ENCODE measurements around the gene SPAG16. TPM values are rescaled to one million over a fixed set of nuclear protein-coding genes. Genes with fewer than 3 reads are reported as not detected.

SPAG16 gene
- total and polyA plus RNA-seq, 12 donors: 8.4 to 28.3 (median 19.1) TPM

GRCh38 chr2:213411582-213412289 lies 127.5 kb downstream of the SPAG16 start:
- ATAC-seq (no peak), DNase-seq (no peak)
- Histone ChIP-seq H3K36me3 (no peaks in the 10 kb centered on the region), H3K4me1 (no peaks in the 10 kb centered on the region), H3K9me3 (no peaks in the 10 kb centered on the region), H3K27ac (no peak overlapping the region), H3K4me3 (no peak overlapping the region), H3K27me3 (no peaks in the 10 kb centered on the region)
- 90 to 92% methylated on average over 10 of the region's 10 CpGs for WGBS, 2 donors
- intact Hi-C loops (cut with DNase I): no loop called here
- TF ChIP-seq CTCF (IDR thresholded peaks at IDR 0.05): no peak

- no peaks in the 10 kb centered on the region for H3K27me3 ChIP-seq
- no peak overlapping the region for H3K27ac ChIP-seq
- TF ChIP-seq CTCF (IDR thresholded peaks at IDR 0.05): no peak
- no peaks in the 10 kb centered on the region for H3K36me3 ChIP-seq
- no peak overlapping the region for H3K4me3 ChIP-seq
- ATAC-seq: no peak
- no peaks in the 10 kb centered on the region for H3K9me3 ChIP-seq
- no peaks in the 10 kb centered on the region for H3K4me1 ChIP-seq
- WGBS, 2 donors: 53 to 55% methylated on average over 1 of the region's 1 CpG
- intact Hi-C loops (cut with DNase I): no loop called here
- no peak for DNase-seq
Observed at GRCh38 chr2:213415093-213415492, 130.8 kb downstream of the SPAG16 start.

GRCh38 chr2:213416832-213417231 lies 132.6 kb downstream of the SPAG16 start:
- no peaks in the 10 kb centered on the region for H3K4me1 ChIP-seq
- DNase-seq (no peak), ATAC-seq (no peak)
- H3K9me3 ChIP-seq: no peaks in the 10 kb centered on the region
- 45 to 71% methylated on average over 1 of the region's 1 CpG for WGBS, 2 donors
- no peak overlapping the region for H3K4me3 ChIP-seq
- intact Hi-C loops (cut with DNase I): no loop called here
- H3K27me3 ChIP-seq: no peaks in the 10 kb centered on the region
- TF ChIP-seq CTCF (IDR thresholded peaks at IDR 0.05): no peak
- H3K36me3 ChIP-seq: no peaks in the 10 kb centered on the region
- no peak overlapping the region for H3K27ac ChIP-seq

- Histone ChIP-seq H3K27me3 (no peaks in the 10 kb centered on the region), H3K4me3 (no peak overlapping the region), H3K36me3 (no peaks in the 10 kb centered on the region), H3K27ac (no peak overlapping the region), H3K9me3 (no peaks in the 10 kb centered on the region), H3K4me1 (no peaks in the 10 kb centered on the region)
- 76 to 79% methylated on average over 1 of the region's 1 CpG for WGBS, 2 donors
- no peak for TF ChIP-seq CTCF (IDR thresholded peaks at IDR 0.05)
- DNase-seq (no peak), ATAC-seq (no peak)
- intact Hi-C loops (cut with DNase I): no loop called here
Observed at GRCh38 chr2:213419980-213420379, 135.7 kb downstream of the SPAG16 start.

All from heart right ventricle (tissue), 16 donors.